ENCODE data around the gene PJA2.

PJA2 gene

GRCh38 chr5:109450129-109450877 is 40.5 kb upstream of the PJA2 start:
- no peaks in the 10 kb centered on the region for H3K27me3 ChIP-seq (ENCODE audit: control insufficient read depth, low read length)
- no peaks in the 10 kb centered on the region for H3F3A ChIP-seq (ENCODE audit: control insufficient read depth, insufficient read depth)
- H3K36me3 ChIP-seq (ENCODE audit: control insufficient read depth, low read length) = no peaks in the 10 kb centered on the region
- H3K27ac ChIP-seq (ENCODE audit: low read depth, low read length) = no peak overlapping the region
- no peak overlapping the region for H3K4me3 ChIP-seq (ENCODE audit: low read length)
- H3K79me2 ChIP-seq (ENCODE audit: control insufficient read depth, low read length) = no peaks in the 10 kb centered on the region
- no peaks in the 10 kb centered on the region for H3K9me3 ChIP-seq (ENCODE audit: control insufficient read depth, insufficient read depth, low read length)
- no peak for TF ChIP-seq EZH2phosphoT487 (IDR thresholded peaks at IDR 0.05; ENCODE audit: borderline replicate concordance, low read length)
- no peak for TF ChIP-seq CTCF (IDR thresholded peaks at IDR 0.05; ENCODE audit: low read depth, low read length, poor library complexity, severe bottlenecking)
- no peaks in the 10 kb centered on the region for H3K9me2 ChIP-seq (replicated peaks; ENCODE audit: control insufficient read depth, low read length)
- no peaks in the 10 kb centered on the region for H4K20me1 ChIP-seq (ENCODE audit: control insufficient read depth, insufficient read depth, low read depth, low read length)
- H3K4me1 ChIP-seq (ENCODE audit: control insufficient read depth, low read length) = no peaks in the 10 kb centered on the region
- no peak overlapping the region for H3K4me2 ChIP-seq (ENCODE audit: low read length)

- no peak overlapping the region for H3K27ac ChIP-seq (ENCODE audit: low read depth, low read length)
- TF ChIP-seq EZH2phosphoT487 (IDR thresholded peaks at IDR 0.05; ENCODE audit: borderline replicate concordance, low read length) (no peak), CTCF (IDR thresholded peaks at IDR 0.05; ENCODE audit: low read depth, low read length, poor library complexity, severe bottlenecking) (no peak)
- no peaks in the 10 kb centered on the region for H3K9me2 ChIP-seq (replicated peaks; ENCODE audit: control insufficient read depth, low read length)
- H4K20me1 ChIP-seq (ENCODE audit: control insufficient read depth, insufficient read depth, low read depth, low read length) = no peaks in the 10 kb centered on the region
- no peaks in the 10 kb centered on the region for H3K9me3 ChIP-seq (ENCODE audit: control insufficient read depth, insufficient read depth, low read length)
- H3K27me3 ChIP-seq (ENCODE audit: control insufficient read depth, low read length) = no peaks in the 10 kb centered on the region
- no peak overlapping the region for H3K4me3 ChIP-seq (ENCODE audit: low read length)
- no peaks in the 10 kb centered on the region for H3K79me2 ChIP-seq (ENCODE audit: control insufficient read depth, low read length)
- H3F3A ChIP-seq (ENCODE audit: control insufficient read depth, insufficient read depth) = no peaks in the 10 kb centered on the region
- no peaks in the 10 kb centered on the region for H3K36me3 ChIP-seq (ENCODE audit: control insufficient read depth, low read length)
- H3K4me2 ChIP-seq (ENCODE audit: low read length) = no peak overlapping the region
- H3K4me1 ChIP-seq (ENCODE audit: control insufficient read depth, low read length) = no peaks in the 10 kb centered on the region
Observed at GRCh38 chr5:109448838-109449237, 39.1 kb upstream of the PJA2 start.

- no peak for TF ChIP-seq CTCF (IDR thresholded peaks at IDR 0.05; ENCODE audit: low read depth, low read length, poor library complexity, severe bottlenecking)
- no peak for TF ChIP-seq EZH2phosphoT487 (IDR thresholded peaks at IDR 0.05; ENCODE audit: borderline replicate concordance, low read length)
- Histone ChIP-seq H3K4me2 (ENCODE audit: low read length) (no peak overlapping the region), H3K79me2 (ENCODE audit: control insufficient read depth, low read length) (no peaks in the 10 kb centered on the region), H3K4me3 (ENCODE audit: low read length) (no peak overlapping the region), H3K9me2 (replicated peaks; ENCODE audit: control insufficient read depth, low read length) (no peaks in the 10 kb centered on the region), H4K20me1 (ENCODE audit: control insufficient read depth, insufficient read depth, low read depth, low read length) (no peaks in the 10 kb centered on the region), H3F3A (ENCODE audit: control insufficient read depth, insufficient read depth) (no peaks in the 10 kb centered on the region), H3K4me1 (ENCODE audit: control insufficient read depth, low read length) (no peaks in the 10 kb centered on the region), H3K36me3 (ENCODE audit: control insufficient read depth, low read length) (no peaks in the 10 kb centered on the region), H3K9me3 (ENCODE audit: control insufficient read depth, insufficient read depth, low read length) (no peaks in the 10 kb centered on the region), H3K27ac (ENCODE audit: low read depth, low read length) (no peak overlapping the region), H3K27me3 (ENCODE audit: control insufficient read depth, low read length) (no peaks in the 10 kb centered on the region)
Observed at GRCh38 chr5:109439590-109439989, 29.8 kb upstream of the PJA2 start.
